Osteoblast (primary cell): Measurements from ENCODE around the gene DCAF7. TPM values are rescaled to one million over a fixed set of nuclear protein-coding genes. Genes with fewer than 3 reads are reported as not detected.

ENCODE experiments used
- DNase-seq: peaks from one replicate; pipeline ENCODE4 v3.0.0; 2011; ENCODE audit warnings: low spot score, mixed read lengths; ENCODE audit not compliant: insufficient read length; ENCODE audit errors: missing footprints
- H2AFZ ChIP-seq: 2 replicates; pipeline ENCODE4 v1.6.0; 2011; ENCODE audit warnings: mild to moderate bottlenecking, low read length
- H3K27ac ChIP-seq: 2 replicates; pipeline ENCODE4 v1.5.1; 2011; ENCODE audit warnings: mild to moderate bottlenecking, low read depth, low read length, moderate library complexity
- H3K27me3 ChIP-seq: 2 replicates; pipeline ENCODE4 v1.6.0; 2012; ENCODE audit warnings: mild to moderate bottlenecking, control low read depth, inconsistent platforms, low read length, moderate library complexity; ENCODE audit not compliant: insufficient read depth
- H3K36me3 ChIP-seq: 2 replicates; pipeline ENCODE4 v1.5.1; 2011; ENCODE audit warnings: mild to moderate bottlenecking, low read length, control low read depth, moderate library complexity; ENCODE audit not compliant: insufficient read depth
- H3K4me1 ChIP-seq: 2 replicates; pipeline ENCODE4 v1.5.1; 2011; ENCODE audit warnings: mild to moderate bottlenecking, low read length, control low read depth, moderate library complexity; ENCODE audit not compliant: insufficient read depth
- H3K4me2 ChIP-seq: 2 replicates; pipeline ENCODE4 v1.6.0; 2011; ENCODE audit warnings: mild to moderate bottlenecking, low read length; ENCODE audit not compliant: insufficient read depth
- H3K4me3 ChIP-seq: fragments of 200-600 bp; sonication (generic); 3 replicates; pipeline ENCODE4 v1.5.1; 2012; ENCODE audit warnings: mild to moderate bottlenecking, low read length, inconsistent platforms; ENCODE audit not compliant: insufficient read depth
- H3K79me2 ChIP-seq: 2 replicates; pipeline ENCODE4 v1.6.0; 2012; ENCODE audit warnings: mild to moderate bottlenecking, low read length, control low read depth, inconsistent platforms; ENCODE audit not compliant: insufficient read depth
- H3K9me3 ChIP-seq: 2 replicates; pipeline ENCODE4 v1.5.1; 2011; ENCODE audit warnings: low read depth, low read length, control low read depth
- H4K20me1 ChIP-seq: 2 replicates; pipeline ENCODE4 v1.6.0; 2012; ENCODE audit warnings: mild to moderate bottlenecking, low read length, control low read depth; ENCODE audit not compliant: insufficient read depth
- CTCF ChIP-seq: IDR thresholded peaks from 2 replicates; pipeline ENCODE4 v1.5.1; 2011; ENCODE audit warnings: mild to moderate bottlenecking, low read depth, low read length, moderate library complexity; ENCODE audit errors: extremely low read depth
- total RNA-seq: library from RNA; depleted of rRNA; stranded (reverse); fragments of >200 nt; gene quantifications from 2 replicates; pipeline ENCODE4 v1.2.3, GENCODE V29; 2012

The DCAF7 gene
- total RNA-seq, 1 donor, result 24.6 TPM

GRCh38 chr17:63543822-63544420 is 6.4 kb upstream of the DCAF7 start:
- peaks cover 11% of the 10 kb centered on the region for H3K27me3 ChIP-seq
- H4K20me1 ChIP-seq, result no peaks in the 10 kb centered on the region
- H3K79me2 ChIP-seq, result no peaks in the 10 kb centered on the region
- H3K4me2 ChIP-seq, result no peak overlapping the region
- no peaks in the 10 kb centered on the region for H3K4me1 ChIP-seq
- H3K27ac ChIP-seq, result no peak overlapping the region
- no peak overlapping the region for H2AFZ ChIP-seq
- H3K36me3 ChIP-seq, result no peaks in the 10 kb centered on the region
- H3K9me3 ChIP-seq, result no peaks in the 10 kb centered on the region
- H3K4me3 ChIP-seq, result no peak overlapping the region
- DNase-seq, result peak; percentile 30
- TF ChIP-seq CTCF, result no peak

DNA sequence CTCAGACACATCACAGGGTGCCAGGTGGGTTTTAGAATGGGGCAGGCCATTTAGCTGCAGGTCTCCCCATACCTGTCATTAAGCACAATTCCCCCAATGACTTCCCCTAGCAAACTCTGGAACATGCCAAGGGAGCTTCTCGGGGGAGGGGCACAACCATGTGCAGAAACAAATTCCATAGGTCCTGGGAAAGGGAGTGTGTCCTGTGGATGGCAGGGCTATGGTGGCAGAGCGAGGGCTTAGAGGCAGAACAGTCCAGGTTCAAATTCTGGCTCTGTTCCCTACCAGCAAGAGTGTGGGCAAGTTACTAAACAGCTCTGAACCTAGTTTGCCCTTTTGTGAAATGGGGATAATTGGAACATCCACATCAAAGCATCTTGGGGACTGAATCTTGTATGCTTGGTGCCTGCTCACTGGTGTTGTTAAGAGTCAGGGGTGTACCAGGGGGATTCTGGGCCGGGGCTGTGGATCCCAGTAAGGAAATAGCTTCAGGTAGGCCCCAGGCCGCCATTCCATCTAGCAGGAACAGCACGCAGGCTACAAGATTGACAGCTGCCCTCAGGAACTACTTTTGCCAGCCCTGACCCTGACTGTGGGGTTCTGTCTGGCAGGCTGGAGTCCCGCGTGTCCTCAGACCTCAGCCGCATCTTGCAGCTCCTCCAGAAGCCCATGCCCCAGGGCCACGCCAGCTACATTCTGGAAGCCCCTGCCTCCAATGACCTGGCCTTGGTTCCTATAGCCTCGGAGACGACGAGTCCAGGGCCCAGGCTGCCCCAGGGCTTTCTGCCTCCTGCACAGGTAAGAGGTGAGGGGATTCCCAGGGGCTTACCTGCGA is 5.6 kb upstream of the DCAF7 start:
- Histone ChIP-seq H3K36me3 (no peaks in the 10 kb centered on the region), H3K4me1 (peaks cover 6% of the 10 kb centered on the region), H3K27me3 (peaks cover 4% of the 10 kb centered on the region), H3K27ac (no peak overlapping the region), H4K20me1 (no peaks in the 10 kb centered on the region), H3K9me3 (no peaks in the 10 kb centered on the region), H3K79me2 (no peaks in the 10 kb centered on the region), H3K4me3 (no peak overlapping the region), H3K4me2 (no peak overlapping the region), H2AFZ (no peak overlapping the region)
- TF ChIP-seq CTCF, result no peak
- peak; percentile 36 for DNase-seq

DNA sequence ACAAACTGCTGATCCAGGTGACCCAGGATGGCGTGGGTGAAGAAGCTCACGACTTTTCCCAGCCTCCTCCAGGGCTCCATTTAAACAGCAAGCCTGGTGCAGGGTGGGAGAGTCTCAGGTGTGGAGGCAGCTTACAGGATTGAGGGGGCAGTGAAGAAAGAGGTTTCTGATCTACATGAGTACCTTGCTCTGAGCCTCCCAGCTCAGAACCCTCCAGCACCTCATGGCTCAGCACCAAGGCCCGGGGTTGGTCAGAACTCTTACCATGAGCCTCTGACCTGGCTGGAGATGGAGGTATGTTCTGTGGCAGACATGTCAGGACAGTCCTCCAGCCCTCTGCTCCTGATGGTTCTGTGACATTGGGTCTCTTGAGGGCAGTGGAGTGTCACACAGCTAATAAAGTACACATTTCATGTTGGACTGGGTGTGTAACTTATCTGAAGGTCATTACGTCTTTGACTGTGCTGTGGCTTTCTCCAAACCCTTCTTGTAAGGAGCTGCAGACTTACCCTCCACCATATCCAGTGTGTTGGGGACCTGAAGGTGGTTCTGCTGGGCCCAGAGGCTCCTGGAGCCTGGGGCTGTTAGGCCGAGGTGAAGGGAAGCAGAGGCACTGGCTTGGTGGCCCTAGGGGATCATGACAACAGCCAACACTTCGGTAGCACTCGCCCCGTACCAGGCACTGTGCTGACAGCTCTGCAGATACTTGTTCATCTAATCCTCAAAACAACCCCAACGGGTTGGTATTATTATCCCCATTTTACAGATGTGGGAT is 3.8 kb upstream of the DCAF7 start:
- H4K20me1 ChIP-seq, result peaks cover 6% of the 10 kb centered on the region
- no peaks in the 10 kb centered on the region for H3K9me3 ChIP-seq
- H3K79me2 ChIP-seq, result peaks cover 12% of the 10 kb centered on the region
- H3K27me3 ChIP-seq, result no peaks in the 10 kb centered on the region
- no peak overlapping the region for H3K4me2 ChIP-seq
- no peak overlapping the region for H3K4me3 ChIP-seq
- H3K36me3 ChIP-seq, result no peaks in the 10 kb centered on the region
- no peak overlapping the region for H3K27ac ChIP-seq
- no peak for TF ChIP-seq CTCF
- peak; percentile 21 for DNase-seq
- peaks cover 8% of the 10 kb centered on the region for H3K4me1 ChIP-seq
- no peak overlapping the region for H2AFZ ChIP-seq

- H3K4me3 ChIP-seq, result no peak overlapping the region
- DNase-seq, result no peak
- H3K27me3 ChIP-seq, result no peaks in the 10 kb centered on the region
- H2AFZ ChIP-seq, result no peak overlapping the region
- H3K4me1 ChIP-seq, result peaks cover 11% of the 10 kb centered on the region
- no peak overlapping the region for H3K27ac ChIP-seq
- peaks cover 11% of the 10 kb centered on the region for H4K20me1 ChIP-seq
- H3K9me3 ChIP-seq, result no peaks in the 10 kb centered on the region
- no peak overlapping the region for H3K4me2 ChIP-seq
- peaks cover 17% of the 10 kb centered on the region for H3K79me2 ChIP-seq
- no peaks in the 10 kb centered on the region for H3K36me3 ChIP-seq
- no peak for TF ChIP-seq CTCF
Measured at GRCh38 chr17:63547083-63547523, 3.2 kb upstream of the DCAF7 start.
